Gastroesophageal sphincter (tissue), 3 donors: ENCODE results near the gene FBXW7.

Source experiments
- EP300 ChIP-seq: sonication (generic); formaldehyde crosslinking; IDR thresholded peaks from one replicate; pipeline ENCODE4 v1.6.1; 2017; ENCODE audit warnings: antibody characterized with exemption, mild to moderate bottlenecking
- POLR2AphosphoS5 ChIP-seq: sonication (generic); formaldehyde crosslinking; IDR thresholded peaks from one replicate; pipeline ENCODE4 v1.6.1; 2017; ENCODE audit warnings: antibody characterized with exemption
- TF ChIP-seq, protein P1 (sequence below), 4 experiments: fragments of 200-600 bp in 2 of 4; fragments of 450-650 bp in 2 of 4; sonication (generic) in 1 of 4; IDR thresholded peaks; one replicate each; pipeline ENCODE4 v1.5.1; 2017 to 2019; ENCODE audit warnings: antibody characterized with exemption in 4 of 4, mild to moderate bottlenecking in 2 of 4, moderate library complexity in 2 of 4

DNA sequence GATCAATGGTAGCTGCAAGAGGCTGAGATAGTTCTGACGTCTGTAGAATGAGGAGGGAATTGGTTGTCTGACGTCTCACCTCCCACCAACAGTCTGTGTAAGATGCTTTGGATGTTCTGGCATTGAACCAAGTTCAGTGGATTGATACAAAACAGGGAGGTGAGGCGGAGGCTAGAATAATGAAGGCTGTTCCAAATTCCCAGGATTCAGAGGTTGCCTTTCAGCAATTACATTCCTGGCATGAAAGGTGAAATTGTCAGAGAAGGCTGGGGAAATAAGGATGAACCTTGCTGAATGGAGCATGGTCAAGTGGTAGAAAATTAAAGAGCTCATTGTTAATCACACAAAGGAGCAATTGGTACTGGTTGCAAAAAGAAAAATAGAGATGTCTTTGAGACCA, 241.6 kb downstream of the FBXW7 start:
- TF ChIP-seq EP300 (no peak), POLR2AphosphoS5 (no peak)
- TF ChIP-seq, protein P1, sequence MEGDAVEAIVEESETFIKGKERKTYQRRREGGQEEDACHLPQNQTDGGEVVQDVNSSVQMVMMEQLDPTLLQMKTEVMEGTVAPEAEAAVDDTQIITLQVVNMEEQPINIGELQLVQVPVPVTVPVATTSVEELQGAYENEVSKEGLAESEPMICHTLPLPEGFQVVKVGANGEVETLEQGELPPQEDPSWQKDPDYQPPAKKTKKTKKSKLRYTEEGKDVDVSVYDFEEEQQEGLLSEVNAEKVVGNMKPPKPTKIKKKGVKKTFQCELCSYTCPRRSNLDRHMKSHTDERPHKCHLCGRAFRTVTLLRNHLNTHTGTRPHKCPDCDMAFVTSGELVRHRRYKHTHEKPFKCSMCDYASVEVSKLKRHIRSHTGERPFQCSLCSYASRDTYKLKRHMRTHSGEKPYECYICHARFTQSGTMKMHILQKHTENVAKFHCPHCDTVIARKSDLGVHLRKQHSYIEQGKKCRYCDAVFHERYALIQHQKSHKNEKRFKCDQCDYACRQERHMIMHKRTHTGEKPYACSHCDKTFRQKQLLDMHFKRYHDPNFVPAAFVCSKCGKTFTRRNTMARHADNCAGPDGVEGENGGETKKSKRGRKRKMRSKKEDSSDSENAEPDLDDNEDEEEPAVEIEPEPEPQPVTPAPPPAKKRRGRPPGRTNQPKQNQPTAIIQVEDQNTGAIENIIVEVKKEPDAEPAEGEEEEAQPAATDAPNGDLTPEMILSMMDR (IDR thresholded peaks at IDR 0.05) = no peak
